GM18505 (cell line): ENCODE measurements around the gene NYNRIN.

Experiments
- ATAC-seq: cut with Tn5 transposase; IDR thresholded peaks from one replicate; pipeline ENCODE4 v1.9.1; 2021; ENCODE audit not compliant: unreplicated experiment
- POLR2A ChIP-seq: IDR thresholded peaks from 4 replicates; pipeline ENCODE4 v1.6.1; 2011; ENCODE audit warnings: borderline replicate concordance; ENCODE audit not compliant: insufficient read depth, insufficient read length; ENCODE audit errors: extremely low read depth

Gene NYNRIN

GRCh38 chr14:24392325-24393091, 6.3 kb upstream of the NYNRIN start:
- no peak for TF ChIP-seq POLR2A
- ATAC-seq, result no peak

- no peak for TF ChIP-seq POLR2A
- no peak for ATAC-seq
These were observed 4.5 kb upstream of the NYNRIN start for GRCh38 chr14:24394275-24394674.

GRCh38 chr14:24395609-24396582, 2.9 kb upstream of the NYNRIN start:
- no peak for ATAC-seq
- no peak for TF ChIP-seq POLR2A

- no peak for TF ChIP-seq POLR2A
- no peak for ATAC-seq
These were observed 1.0 kb upstream of the NYNRIN start for GRCh38 chr14:24397639-24398292.

GRCh38 chr14:24398293-24398652, 530 bp upstream of the NYNRIN start:
- ATAC-seq, result no peak
- TF ChIP-seq POLR2A, result no peak

GRCh38 chr14:24399447-24399822, 632 bp downstream of the NYNRIN start:
- TF ChIP-seq POLR2A, result no peak
- no peak for ATAC-seq

GRCh38 chr14:24399999-24400718, 1.4 kb downstream of the NYNRIN start:
- no peak for TF ChIP-seq POLR2A
- ATAC-seq, result no peak

- ATAC-seq, result no peak
- no peak for TF ChIP-seq POLR2A
These were observed 3.3 kb downstream of the NYNRIN start for GRCh38 chr14:24401810-24402702.

GRCh38 chr14:24403294-24403998, 4.6 kb downstream of the NYNRIN start:
- no peak for ATAC-seq
- TF ChIP-seq POLR2A, result no peak

- no peak for ATAC-seq
These were observed 6.0 kb downstream of the NYNRIN start for GRCh38 chr14:24404814-24405213.

GRCh38 chr14:24406416-24406815, 7.6 kb downstream of the NYNRIN start:
- no peak for TF ChIP-seq POLR2A
- no peak for ATAC-seq

More at GRCh38 chr14:24404814-24405213, 6.0 kb downstream of the NYNRIN start:
- no peak for TF ChIP-seq POLR2A

- no peak for TF ChIP-seq POLR2A
- no peak for ATAC-seq
These were observed 9.0 kb downstream of the NYNRIN start for GRCh38 chr14:24407608-24408325.
